GM18507 (cell line): ENCODE data around the gene CCDC136.

Experiments used
- DNase-seq: peaks from one replicate; pipeline ENCODE4 v3.0.0; 2011; ENCODE audit warnings: low read depth; ENCODE audit not compliant: insufficient read length; ENCODE audit errors: extremely low spot score
- FAIRE-seq: peaks from 2 replicates; lab custom pipeline; 2011; peaks lifted over from hg19 to GRCh38; lab: Jason Lieb, UNC

The CCDC136 gene

GRCh38 chr7:128801003-128801402, 9.2 kb downstream of the CCDC136 start:
- DNase-seq (no peak), FAIRE-seq (no peak)

- no peak for DNase-seq
Observed at GRCh38 chr7:128801667-128802418, 10.1 kb downstream of the CCDC136 start.

GRCh38 chr7:128804484-128804883, 12.7 kb downstream of the CCDC136 start:
- FAIRE-seq (no peak), DNase-seq (no peak)

More at GRCh38 chr7:128801667-128802418, 10.1 kb downstream of the CCDC136 start:
- no peak for FAIRE-seq

GRCh38 chr7:128805225-128805624, 13.5 kb downstream of the CCDC136 start:
- no peak for FAIRE-seq

GRCh38 chr7:128807191-128807590, 15.4 kb downstream of the CCDC136 start:
- DNase-seq, result no peak
- no peak for FAIRE-seq

More at GRCh38 chr7:128805225-128805624, 13.5 kb downstream of the CCDC136 start:
- no peak for DNase-seq

GRCh38 chr7:128809363-128809762, 17.6 kb downstream of the CCDC136 start:
- FAIRE-seq, result no peak
- no peak for DNase-seq

GRCh38 chr7:128810473-128810872, 18.7 kb downstream of the CCDC136 start:
- DNase-seq, result no peak
- no peak for FAIRE-seq

- FAIRE-seq (no peak), DNase-seq (no peak)
Observed at GRCh38 chr7:128810997-128811396, 19.2 kb downstream of the CCDC136 start.

- FAIRE-seq (no peak), DNase-seq (no peak)
Observed at GRCh38 chr7:128811631-128812430, 20.1 kb downstream of the CCDC136 start.

GRCh38 chr7:128812514-128813168, 20.9 kb downstream of the CCDC136 start:
- no peak for FAIRE-seq
- DNase-seq, result no peak

GRCh38 chr7:128814499-128814898, 22.7 kb downstream of the CCDC136 start:
- DNase-seq (no peak), FAIRE-seq (no peak)

GRCh38 chr7:128815289-128815942, 23.6 kb downstream of the CCDC136 start:
- DNase-seq, result no peak
- FAIRE-seq, result no peak

GRCh38 chr7:128818694-128819093, 26.9 kb downstream of the CCDC136 start:
- FAIRE-seq, result no peak

GRCh38 chr7:128821724-128822123, 30.0 kb downstream of the CCDC136 start:
- no peak for DNase-seq
- FAIRE-seq, result no peak

More at GRCh38 chr7:128818694-128819093, 26.9 kb downstream of the CCDC136 start:
- DNase-seq, result no peak

- FAIRE-seq (no peak), DNase-seq (no peak)
Observed at GRCh38 chr7:128826512-128826911, 34.7 kb downstream of the CCDC136 start.

GRCh38 chr7:128826916-128827247, 35.1 kb downstream of the CCDC136 start:
- DNase-seq, result no peak
- no peak for FAIRE-seq

GRCh38 chr7:128827248-128827958, 35.6 kb downstream of the CCDC136 start:
- FAIRE-seq, result no peak
- no peak for DNase-seq

- DNase-seq, result no peak
- no peak for FAIRE-seq
Observed at GRCh38 chr7:128827971-128828711, 36.4 kb downstream of the CCDC136 start.
